Measurements from ENCODE around the gene CENPC. TPM values are rescaled to one million over a fixed set of nuclear protein-coding genes. Genes with fewer than 3 reads are reported as not detected.

The CENPC gene
- total RNA-seq, 5 donors from 2014 or later (not counting 1 experiment from before 2014, with no cell fraction given): 38.4 to 101 (median 40.0) TPM

GRCh38 chr4:67522230-67522629, 23.1 kb downstream of the CENPC start:
- peaks cover 64% of the 10 kb centered on the region for H3K36me3 Mint-ChIP-seq
- Histone ChIP-seq H3K4me1 (ENCODE audit: control insufficient read depth in 1 of 2, extremely low read depth in 1 of 2, insufficient read depth in 2 of 2, low read length in 2 of 2) (peaks cover 2 to 21% of the 10 kb centered on the region in 2 experiments), H3K27ac (ENCODE audit: low read length) (no peak overlapping the region), H3K27me3 (replicated peaks in 1 of 2; ENCODE audit: control insufficient read depth in 2 of 2, extremely low read depth in 1 of 2, insufficient read depth in 2 of 2, low read length in 1 of 2) (no peaks in the 10 kb centered on the region), H3K4me3 (ENCODE audit: control insufficient read depth in 1 of 2, extremely low read depth in 1 of 2, low read length in 1 of 2) (no peak overlapping the region), H3K36me3 (ENCODE audit: control insufficient read depth in 2 of 2, extremely low read depth in 1 of 2, insufficient read depth in 1 of 2, low read length in 1 of 2) (peaks cover 3 to 23% of the 10 kb centered on the region in 2 donors), H3K9me3 (no peaks in the 10 kb centered on the region)
- ChIA-PET CTCF (no interaction called here), POLR2A (no interaction called here)
- ATAC-seq (replicated peaks in 1 of 4): no peak
- peak overlapping the region; percentile 9 to 80 for H3K27ac Mint-ChIP-seq
- peaks cover 0 to 9% (median 0%) of the 10 kb centered on the region in 3 donors for H3K9me3 Mint-ChIP-seq
- no peak for DNase-seq
- no peaks in the 10 kb centered on the region for H3K27me3 Mint-ChIP-seq
- H3K4me1 Mint-ChIP-seq: peaks cover 63 to 68% (median 66%) of the 10 kb centered on the region in 3 donors
- peak overlapping the region in 1 of 3 donors; percentile 4 for H3K4me3 Mint-ChIP-seq
- WGBS (ENCODE audit: insufficient coverage): no CpG with 5 or more reads among the region's 2 CpGs

GRCh38 chr4:67521506-67521905, 23.8 kb downstream of the CENPC start:
- no peak for DNase-seq
- H3K27me3 ChIP-seq (replicated peaks in 1 of 2; ENCODE audit: control insufficient read depth in 2 of 2, extremely low read depth in 1 of 2, insufficient read depth in 2 of 2, low read length in 1 of 2): no peaks in the 10 kb centered on the region
- CTCF ChIA-PET: no interaction called here
- H3K27ac ChIP-seq (ENCODE audit: low read length): no peak overlapping the region
- H3K4me1 ChIP-seq (ENCODE audit: control insufficient read depth in 1 of 2, extremely low read depth in 1 of 2, insufficient read depth in 2 of 2, low read length in 2 of 2): peaks cover 2 to 21% of the 10 kb centered on the region in 2 experiments
- H3K36me3 ChIP-seq (ENCODE audit: control insufficient read depth in 2 of 2, extremely low read depth in 1 of 2, insufficient read depth in 1 of 2, low read length in 1 of 2): peaks cover 3 to 26% of the 10 kb centered on the region in 2 donors
- POLR2A ChIA-PET: no interaction called here
- Mint-ChIP-seq H3K27ac (no peak overlapping the region), H3K4me1 (peaks cover 60 to 63% (median 61%) of the 10 kb centered on the region in 3 donors), H3K4me3 (no peak overlapping the region), H3K36me3 (peaks cover 61% of the 10 kb centered on the region), H3K9me3 (peaks cover 0 to 7% (median 0%) of the 10 kb centered on the region in 3 donors), H3K27me3 (no peaks in the 10 kb centered on the region)
- H3K4me3 ChIP-seq (ENCODE audit: control insufficient read depth in 1 of 2, extremely low read depth in 1 of 2, low read length in 1 of 2): no peak overlapping the region
- WGBS (ENCODE audit: insufficient coverage): no CpG with 5 or more reads among the region's 1 CpG
- no peaks in the 10 kb centered on the region for H3K9me3 ChIP-seq
- ATAC-seq (replicated peaks in 1 of 4): no peak

GRCh38 chr4:67520141-67520540, 25.2 kb downstream of the CENPC start:
- peaks cover 55% of the 10 kb centered on the region for H3K36me3 Mint-ChIP-seq
- 93% methylated on average over 3 of the region's 5 CpGs for WGBS (ENCODE audit: insufficient coverage)
- ATAC-seq (replicated peaks in 1 of 4): peak in 1 of 4 experiments; percentile 19

GRCh38 chr4:67512501-67512900, 32.8 kb downstream of the CENPC start:
- WGBS (ENCODE audit: insufficient coverage): 70% methylated on average over 2 of the region's 3 CpGs
- Histone ChIP-seq H3K27me3 (replicated peaks in 1 of 2; ENCODE audit: control insufficient read depth in 2 of 2, extremely low read depth in 1 of 2, insufficient read depth in 2 of 2, low read length in 1 of 2) (no peaks in the 10 kb centered on the region), H3K27ac (ENCODE audit: low read length) (no peak overlapping the region), H3K4me1 (ENCODE audit: control insufficient read depth in 1 of 2, extremely low read depth in 1 of 2, insufficient read depth in 2 of 2, low read length in 2 of 2) (peaks cover 0 to 2% of the 10 kb centered on the region in 2 experiments), H3K36me3 (ENCODE audit: control insufficient read depth in 2 of 2, extremely low read depth in 1 of 2, insufficient read depth in 1 of 2, low read length in 1 of 2) (peaks cover under 1 to 52% of the 10 kb centered on the region in 2 donors), H3K9me3 (no peaks in the 10 kb centered on the region), H3K4me3 (ENCODE audit: control insufficient read depth in 1 of 2, extremely low read depth in 1 of 2, low read length in 1 of 2) (no peak overlapping the region)
- ATAC-seq (replicated peaks in 1 of 4) (no peak), DNase-seq (no peak)
- H3K36me3 Mint-ChIP-seq: peaks cover 65% of the 10 kb centered on the region
- H3K27ac Mint-ChIP-seq: peak overlapping the region in 1 of 2 donors; percentile 64
- no peak overlapping the region for H3K4me3 Mint-ChIP-seq
- H3K9me3 Mint-ChIP-seq: no peaks in the 10 kb centered on the region
- no peaks in the 10 kb centered on the region for H3K27me3 Mint-ChIP-seq
- peaks cover 23 to 56% (median 39%) of the 10 kb centered on the region in 3 donors for H3K4me1 Mint-ChIP-seq
- ChIA-PET CTCF (interaction anchor here in 1 of 2 donors (0.7 kb wide), 1 partner anchor 37 kb away, joined by 3 read pairs; no protein-coding TSS in a partner anchor), POLR2A (no interaction called here)

More at GRCh38 chr4:67520141-67520540, 25.2 kb downstream of the CENPC start:
- Histone ChIP-seq H3K4me3 (ENCODE audit: control insufficient read depth in 1 of 2, extremely low read depth in 1 of 2, low read length in 1 of 2) (no peak overlapping the region), H3K27me3 (replicated peaks in 1 of 2; ENCODE audit: control insufficient read depth in 2 of 2, extremely low read depth in 1 of 2, insufficient read depth in 2 of 2, low read length in 1 of 2) (no peaks in the 10 kb centered on the region), H3K36me3 (ENCODE audit: control insufficient read depth in 2 of 2, extremely low read depth in 1 of 2, insufficient read depth in 1 of 2, low read length in 1 of 2) (peaks cover 3 to 26% of the 10 kb centered on the region in 2 donors), H3K27ac (ENCODE audit: low read length) (no peak overlapping the region), H3K9me3 (no peaks in the 10 kb centered on the region), H3K4me1 (ENCODE audit: control insufficient read depth in 1 of 2, extremely low read depth in 1 of 2, insufficient read depth in 2 of 2, low read length in 2 of 2) (peaks cover 2 to 18% of the 10 kb centered on the region in 2 experiments)
- DNase-seq: no peak
- Mint-ChIP-seq H3K9me3 (peaks cover 0 to 5% (median 0%) of the 10 kb centered on the region in 3 donors), H3K4me1 (peaks cover 50 to 59% (median 54%) of the 10 kb centered on the region in 3 donors), H3K27me3 (no peaks in the 10 kb centered on the region), H3K4me3 (no peak overlapping the region), H3K27ac (no peak overlapping the region)
- ChIA-PET CTCF (no interaction called here), POLR2A (interaction anchor here in 1 of 2 donors (0.5 to 1.6 kb wide), 2 partner anchors 23 to 174 kb away, joined by 4 to 5 read pairs; no protein-coding TSS in a partner anchor)

- Histone ChIP-seq H3K36me3 (ENCODE audit: control insufficient read depth in 2 of 2, extremely low read depth in 1 of 2, insufficient read depth in 1 of 2, low read length in 1 of 2) (peaks cover 6 to 56% of the 10 kb centered on the region in 2 donors), H3K27ac (ENCODE audit: low read length) (no peak overlapping the region), H3K27me3 (replicated peaks in 1 of 2; ENCODE audit: control insufficient read depth in 2 of 2, extremely low read depth in 1 of 2, insufficient read depth in 2 of 2, low read length in 1 of 2) (no peaks in the 10 kb centered on the region), H3K9me3 (no peaks in the 10 kb centered on the region), H3K4me1 (ENCODE audit: control insufficient read depth in 1 of 2, extremely low read depth in 1 of 2, insufficient read depth in 2 of 2, low read length in 2 of 2) (no peaks in the 10 kb centered on the region), H3K4me3 (ENCODE audit: control insufficient read depth in 1 of 2, extremely low read depth in 1 of 2, low read length in 1 of 2) (no peak overlapping the region)
- DNase-seq (no peak), ATAC-seq (replicated peaks in 1 of 4) (no peak)
- POLR2A ChIA-PET: interaction anchor here in 1 of 2 donors (0.6 kb wide), 1 partner anchor 9 kb away, joined by 4 read pairs; no protein-coding TSS in a partner anchor
- Mint-ChIP-seq H3K27ac (no peak overlapping the region), H3K27me3 (no peaks in the 10 kb centered on the region), H3K4me1 (peaks cover 13 to 16% (median 14%) of the 10 kb centered on the region in 3 donors), H3K4me3 (no peak overlapping the region), H3K9me3 (no peaks in the 10 kb centered on the region), H3K36me3 (peaks cover 63% of the 10 kb centered on the region)
- CTCF ChIA-PET: no interaction called here
- 100% methylated on average over 1 of the region's 2 CpGs for WGBS (ENCODE audit: insufficient coverage)
These were observed 44.9 kb downstream of the CENPC start for GRCh38 chr4:67500373-67500772.

- ATAC-seq (replicated peaks in 1 of 4) (no peak), DNase-seq (no peak)
- WGBS (ENCODE audit: insufficient coverage): no CpG with 5 or more reads among the region's 2 CpGs
- Mint-ChIP-seq H3K9me3 (no peaks in the 10 kb centered on the region), H3K4me3 (no peak overlapping the region), H3K4me1 (peaks cover 12 to 16% (median 14%) of the 10 kb centered on the region in 3 donors), H3K36me3 (peaks cover 60% of the 10 kb centered on the region), H3K27ac (no peak overlapping the region), H3K27me3 (no peaks in the 10 kb centered on the region)
- no peaks in the 10 kb centered on the region for H3K4me1 ChIP-seq (ENCODE audit: control insufficient read depth in 1 of 2, extremely low read depth in 1 of 2, insufficient read depth in 2 of 2, low read length in 2 of 2)
- peaks cover 6 to 57% of the 10 kb centered on the region in 2 donors for H3K36me3 ChIP-seq (ENCODE audit: control insufficient read depth in 2 of 2, extremely low read depth in 1 of 2, insufficient read depth in 1 of 2, low read length in 1 of 2)
- ChIA-PET CTCF (no interaction called here), POLR2A (no interaction called here)
- H3K27ac ChIP-seq (ENCODE audit: low read length): no peak overlapping the region
- no peaks in the 10 kb centered on the region for H3K27me3 ChIP-seq (replicated peaks in 1 of 2; ENCODE audit: control insufficient read depth in 2 of 2, extremely low read depth in 1 of 2, insufficient read depth in 2 of 2, low read length in 1 of 2)
- no peak overlapping the region for H3K4me3 ChIP-seq (ENCODE audit: control insufficient read depth in 1 of 2, extremely low read depth in 1 of 2, low read length in 1 of 2)
- H3K9me3 ChIP-seq: no peaks in the 10 kb centered on the region
These were observed 45.5 kb downstream of the CENPC start for GRCh38 chr4:67499799-67500198.

All from T-cell (primary cell).